HG03521 (cell line): Measurements from ENCODE around the gene PDXP.
A peak's percentile ranks its signal among the peaks of the same experiment; 100 is the strongest.

Experiments used
- ATAC-seq: cut with Tn5 transposase; IDR thresholded peaks from one replicate; pipeline ENCODE4 v1.9.1; 2021; ENCODE audit warnings: mild to moderate bottlenecking, moderate library complexity; ENCODE audit not compliant: unreplicated experiment

The PDXP gene

GRCh38 chr22:37627545-37627944 is 31.0 kb upstream of the PDXP start:
- ATAC-seq, result no peak

DNA sequence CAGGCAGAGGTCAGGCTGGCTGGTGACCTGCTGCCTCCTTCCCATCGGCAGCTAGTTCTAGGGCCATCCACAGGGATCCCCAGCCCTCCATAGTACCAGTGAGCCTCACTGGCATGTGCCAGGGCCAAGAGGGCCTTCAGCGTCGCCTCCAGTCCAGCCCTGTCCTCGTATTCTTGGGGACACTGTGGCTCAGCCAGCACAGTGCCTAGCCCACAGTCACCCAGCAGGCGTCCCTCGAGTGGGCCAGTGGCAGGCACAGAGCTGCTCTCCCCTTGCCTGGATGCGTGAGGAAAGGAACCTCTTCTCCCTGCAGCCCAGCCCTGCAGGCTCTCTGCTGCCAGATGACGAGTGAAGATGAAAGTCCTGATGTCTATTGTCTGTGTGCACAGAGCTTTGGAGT is 29.7 kb upstream of the PDXP start:
- ATAC-seq, result no peak

DNA sequence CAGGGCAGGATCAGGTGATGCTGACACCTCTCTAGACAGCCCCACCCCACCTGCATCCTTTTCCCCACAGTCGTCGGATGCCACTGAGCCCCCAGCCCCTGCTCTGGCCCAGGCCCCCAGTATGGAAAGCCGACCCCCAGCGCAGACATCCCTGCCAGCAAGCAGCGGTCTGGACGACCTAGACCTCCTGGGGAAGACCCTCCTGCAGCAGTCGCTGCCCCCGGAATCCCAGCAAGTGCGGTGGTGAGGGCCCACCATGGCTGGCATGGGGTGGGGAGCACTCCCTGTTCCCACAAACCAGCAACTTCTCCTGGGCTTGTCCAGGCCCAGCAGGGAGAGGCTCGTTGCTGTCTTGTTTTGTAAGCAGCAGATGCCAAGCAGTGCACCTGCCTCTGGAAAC is 28.6 kb upstream of the PDXP start:
- no peak for ATAC-seq

GRCh38 chr22:37630839-37631435 is 27.6 kb upstream of the PDXP start:
- ATAC-seq, result no peak

DNA sequence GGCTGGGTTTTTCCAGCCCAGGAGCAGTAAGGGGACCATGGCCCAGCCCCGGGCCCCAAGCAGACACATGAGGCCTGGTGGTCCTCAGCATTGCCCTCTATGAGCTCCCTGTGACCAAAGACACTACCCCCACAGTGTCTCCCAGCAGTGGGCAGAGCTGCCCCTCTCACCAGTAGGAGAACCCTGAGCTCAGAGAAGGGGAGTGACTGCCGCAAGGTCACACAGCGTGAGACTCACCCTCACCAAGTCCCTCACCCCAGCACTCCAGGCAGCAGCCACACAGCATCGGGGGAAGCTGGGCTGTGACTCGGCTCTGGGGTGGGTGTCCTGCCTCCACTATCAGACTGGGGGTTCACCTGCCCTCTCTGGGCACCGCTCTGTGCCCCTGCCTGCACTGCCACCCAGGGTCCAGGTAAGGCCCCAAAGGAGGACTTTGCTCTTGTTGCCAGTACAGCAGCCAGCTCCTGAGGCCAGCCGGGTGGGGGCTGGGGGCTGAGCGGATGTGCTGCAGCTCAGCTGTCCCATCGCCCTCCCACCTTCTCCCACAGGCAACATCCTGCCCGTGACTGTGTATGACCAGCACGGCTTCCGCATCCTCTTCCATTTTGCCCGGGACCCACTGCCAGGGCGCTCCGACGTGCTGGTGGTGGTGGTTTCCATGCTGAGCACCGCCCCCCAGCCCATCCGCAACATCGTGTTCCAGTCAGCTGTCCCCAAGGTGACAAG is 26.9 kb upstream of the PDXP start:
- no peak for ATAC-seq

- peak; percentile 4 for ATAC-seq
Observed at GRCh38 chr22:37632174-37633088, 26.1 kb upstream of the PDXP start.

DNA sequence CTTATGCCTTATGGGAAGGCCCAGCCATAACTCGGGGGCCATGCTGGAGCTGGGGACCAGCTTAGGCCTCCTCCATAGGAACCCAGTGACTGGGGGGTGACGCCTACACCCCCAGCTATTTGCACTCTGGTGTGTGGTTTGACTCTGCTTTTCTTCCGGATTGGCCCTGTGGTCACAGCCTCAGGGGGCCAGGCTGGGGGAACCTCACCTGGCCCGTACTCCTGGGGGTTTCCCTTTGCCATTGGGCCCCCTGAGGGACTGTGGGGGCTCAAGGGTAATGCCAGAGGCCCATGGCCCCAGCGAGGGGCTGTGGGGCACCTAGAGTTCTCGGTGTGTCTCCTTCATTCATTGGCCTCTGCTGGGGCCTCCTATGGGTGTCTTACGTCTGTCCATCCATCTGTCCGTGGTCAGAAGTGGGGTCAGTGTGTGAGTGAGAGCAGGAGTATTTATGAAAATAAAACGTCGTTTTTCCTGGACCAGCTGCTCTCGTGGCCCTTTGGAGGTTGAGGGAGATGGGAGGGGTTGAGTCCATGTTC is 25.4 kb upstream of the PDXP start:
- ATAC-seq, result peak; percentile 47

- ATAC-seq, result peak; percentile 39
Observed at GRCh38 chr22:37633625-37634416, 24.7 kb upstream of the PDXP start.

DNA sequence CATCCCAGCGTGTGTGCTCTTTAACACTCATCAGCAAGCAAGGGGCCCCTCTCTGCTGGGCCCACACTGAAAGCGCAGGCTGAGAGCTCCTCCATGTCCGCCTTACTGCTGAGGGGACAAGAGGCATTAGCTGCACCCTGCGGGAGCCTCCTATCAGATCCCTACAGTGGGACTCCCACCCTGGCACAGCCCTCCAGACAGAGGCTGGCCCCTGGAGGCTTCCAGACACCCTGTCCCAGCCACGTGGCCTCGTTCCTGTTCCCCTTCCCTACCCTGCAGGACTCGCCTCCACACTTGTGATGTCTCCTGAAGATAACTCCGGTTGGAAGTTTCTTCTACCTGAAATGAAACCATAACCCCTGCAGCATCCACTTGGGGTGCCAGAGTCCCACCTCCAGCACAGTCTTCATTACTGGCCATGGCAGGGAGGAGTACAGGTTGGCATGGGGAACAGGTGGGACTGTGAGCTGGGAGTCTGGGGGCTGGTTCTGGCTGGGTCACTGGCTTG is 24.1 kb upstream of the PDXP start:
- ATAC-seq, result no peak

DNA sequence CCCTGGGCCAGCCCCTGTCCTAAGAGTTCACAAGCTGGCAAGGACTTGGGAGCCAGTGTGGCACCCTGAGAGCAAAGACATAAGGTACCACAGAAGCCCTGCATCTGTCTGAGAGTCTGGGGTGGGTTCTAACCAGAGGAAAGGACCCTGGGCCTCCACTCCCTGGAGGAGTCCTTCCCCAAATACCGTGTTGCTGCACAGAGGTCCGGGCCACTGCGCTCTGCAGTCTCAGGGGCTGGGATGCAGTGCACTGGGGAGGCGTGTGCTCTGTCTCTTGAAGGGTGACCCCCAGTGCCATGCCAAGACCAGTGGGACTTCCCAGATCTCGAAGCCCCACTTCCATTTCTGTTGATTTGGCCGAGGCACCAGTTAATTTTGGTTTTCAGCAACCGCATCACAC is 23.4 kb upstream of the PDXP start:
- no peak for ATAC-seq

GRCh38 chr22:37636186-37636948 is 22.2 kb upstream of the PDXP start:
- no peak for ATAC-seq

- ATAC-seq, result no peak
Observed at GRCh38 chr22:37636949-37637273, 21.6 kb upstream of the PDXP start.

DNA sequence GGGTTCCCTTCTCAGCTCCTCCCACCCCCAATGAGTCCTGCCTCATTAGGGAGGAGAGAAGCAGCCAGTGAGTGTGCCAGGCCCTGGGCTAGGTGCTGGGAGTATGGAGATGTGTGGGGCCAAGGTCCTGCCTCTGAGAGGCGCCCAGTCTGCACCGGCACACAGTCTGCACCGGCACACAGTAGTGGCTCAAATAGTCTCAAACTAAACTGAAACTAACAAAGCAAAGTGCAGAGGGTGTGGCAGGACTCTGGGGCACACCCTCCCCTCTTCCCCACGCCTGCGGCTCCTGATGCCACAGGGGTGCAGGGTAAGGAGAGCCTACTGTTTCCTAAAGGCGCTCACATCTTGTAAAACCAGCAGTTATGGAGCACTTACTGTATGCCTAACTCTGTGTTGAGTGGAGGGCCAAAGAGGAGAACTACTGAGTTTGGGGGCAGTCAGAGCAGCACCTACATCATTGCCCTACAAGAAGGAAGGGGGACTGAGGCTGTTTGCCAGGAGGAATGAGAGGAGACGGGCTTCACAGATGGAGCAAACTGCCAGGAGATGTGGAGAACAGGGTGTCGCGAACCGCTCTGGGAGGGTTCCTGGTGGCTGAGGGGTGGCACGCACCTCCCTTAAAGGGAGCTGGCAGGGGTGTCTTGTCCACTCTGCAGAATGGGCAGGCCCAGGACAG is 20.0 kb upstream of the PDXP start:
- ATAC-seq, result no peak

GRCh38 chr22:37639070-37639760 is 19.3 kb upstream of the PDXP start, which contains the start of gene SH3BP1:
SH3BP1 (plus strand) TSS chr22:37639669; CDS start chr22:37639788, 119 bp downstream.
- ATAC-seq, result no peak

- no peak for ATAC-seq
Observed at GRCh38 chr22:37639771-37640590, 18.5 kb upstream of the PDXP start.

DNA sequence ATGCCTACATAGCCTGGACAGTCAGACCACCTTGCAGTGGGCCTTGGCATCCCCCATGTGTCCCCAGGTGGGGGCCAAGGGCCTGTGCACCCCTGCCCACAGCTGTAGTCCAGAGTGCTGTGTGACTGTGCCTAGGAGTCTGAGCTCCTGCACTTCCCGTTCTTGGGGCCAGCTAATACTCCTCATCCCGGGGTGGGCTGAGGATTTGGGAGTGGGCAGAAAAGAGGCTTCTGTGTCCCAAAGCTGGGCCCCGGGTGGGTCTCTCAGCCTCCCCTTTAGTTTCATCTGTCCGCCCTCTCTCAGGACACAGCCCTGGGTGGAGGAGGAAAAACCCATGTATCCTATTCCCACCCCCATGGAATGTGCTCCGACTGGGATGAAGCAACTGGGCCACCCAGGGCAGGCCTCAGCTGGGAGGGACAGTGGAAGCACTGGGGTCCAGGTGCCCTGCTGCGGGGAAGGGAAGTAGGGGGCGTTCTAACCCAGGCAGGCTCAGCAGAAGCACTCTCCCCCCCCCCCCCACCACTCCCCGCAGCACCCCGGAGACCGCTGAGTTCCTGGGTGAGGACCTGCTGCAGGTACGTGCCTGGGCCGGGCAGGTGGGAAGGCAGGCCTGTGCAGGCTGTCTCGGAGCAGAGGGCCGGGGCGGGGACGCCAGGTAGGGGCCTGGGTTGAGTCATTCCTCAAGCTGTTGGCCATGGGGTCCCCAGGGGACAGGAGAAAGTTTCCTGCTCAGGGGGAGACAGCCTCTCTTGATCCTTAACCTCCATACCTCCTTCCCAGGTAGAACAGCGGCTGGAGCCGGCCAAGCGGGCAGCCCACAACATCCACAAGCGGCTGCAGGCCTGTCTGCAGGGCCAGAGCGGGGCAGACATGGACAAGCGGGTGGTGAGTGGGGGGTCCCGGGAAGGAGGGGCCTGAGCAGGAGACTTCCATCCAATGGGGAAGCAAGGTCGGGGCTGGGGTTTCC is 17.6 kb upstream of the PDXP start:
- ATAC-seq, result no peak

DNA sequence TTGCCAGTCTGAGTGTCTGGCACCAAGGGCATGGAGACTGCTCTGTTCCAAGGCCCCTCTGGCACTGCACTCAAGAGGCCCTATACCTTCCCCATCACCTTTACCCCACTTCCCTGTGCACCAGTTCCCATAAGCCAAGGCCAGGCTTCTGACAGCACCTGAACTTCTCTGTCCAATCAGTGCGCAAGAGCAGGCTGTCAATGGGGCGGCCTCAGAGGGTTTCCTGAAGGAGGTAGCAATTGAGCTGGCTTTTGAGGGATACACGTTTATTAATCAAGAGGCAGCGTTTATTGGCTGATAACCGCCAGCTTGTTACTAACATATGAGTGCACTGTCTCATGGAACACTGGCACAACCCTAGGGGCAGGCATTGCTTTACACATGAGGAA is 17.0 kb upstream of the PDXP start:
- no peak for ATAC-seq
